22Rv1 (cell line): Measurements from ENCODE around the gene F10.

ENCODE experiments used
- H3K27ac ChIP-seq: fragments of 450-650 bp; 2 replicates; pipeline ENCODE4 v1.5.1; 2017
- ZFX ChIP-seq: fragments of 450-650 bp; IDR thresholded peaks from 2 replicates; pipeline ENCODE4 v1.6.1; 2017; ENCODE audit warnings: antibody characterized with exemption, borderline replicate concordance
- TF ChIP-seq, protein P1 (sequence below): fragments of 450-650 bp; IDR thresholded peaks from 2 replicates; pipeline ENCODE4 v1.5.1; 2017; ENCODE audit warnings: mild to moderate bottlenecking

Gene F10

GRCh38 chr13:113141601-113141970, 19.0 kb downstream of the F10 start:
- no peak overlapping the region for H3K27ac ChIP-seq
- TF ChIP-seq, protein P1, sequence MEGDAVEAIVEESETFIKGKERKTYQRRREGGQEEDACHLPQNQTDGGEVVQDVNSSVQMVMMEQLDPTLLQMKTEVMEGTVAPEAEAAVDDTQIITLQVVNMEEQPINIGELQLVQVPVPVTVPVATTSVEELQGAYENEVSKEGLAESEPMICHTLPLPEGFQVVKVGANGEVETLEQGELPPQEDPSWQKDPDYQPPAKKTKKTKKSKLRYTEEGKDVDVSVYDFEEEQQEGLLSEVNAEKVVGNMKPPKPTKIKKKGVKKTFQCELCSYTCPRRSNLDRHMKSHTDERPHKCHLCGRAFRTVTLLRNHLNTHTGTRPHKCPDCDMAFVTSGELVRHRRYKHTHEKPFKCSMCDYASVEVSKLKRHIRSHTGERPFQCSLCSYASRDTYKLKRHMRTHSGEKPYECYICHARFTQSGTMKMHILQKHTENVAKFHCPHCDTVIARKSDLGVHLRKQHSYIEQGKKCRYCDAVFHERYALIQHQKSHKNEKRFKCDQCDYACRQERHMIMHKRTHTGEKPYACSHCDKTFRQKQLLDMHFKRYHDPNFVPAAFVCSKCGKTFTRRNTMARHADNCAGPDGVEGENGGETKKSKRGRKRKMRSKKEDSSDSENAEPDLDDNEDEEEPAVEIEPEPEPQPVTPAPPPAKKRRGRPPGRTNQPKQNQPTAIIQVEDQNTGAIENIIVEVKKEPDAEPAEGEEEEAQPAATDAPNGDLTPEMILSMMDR: no peak
- TF ChIP-seq ZFX: no peak

DNA sequence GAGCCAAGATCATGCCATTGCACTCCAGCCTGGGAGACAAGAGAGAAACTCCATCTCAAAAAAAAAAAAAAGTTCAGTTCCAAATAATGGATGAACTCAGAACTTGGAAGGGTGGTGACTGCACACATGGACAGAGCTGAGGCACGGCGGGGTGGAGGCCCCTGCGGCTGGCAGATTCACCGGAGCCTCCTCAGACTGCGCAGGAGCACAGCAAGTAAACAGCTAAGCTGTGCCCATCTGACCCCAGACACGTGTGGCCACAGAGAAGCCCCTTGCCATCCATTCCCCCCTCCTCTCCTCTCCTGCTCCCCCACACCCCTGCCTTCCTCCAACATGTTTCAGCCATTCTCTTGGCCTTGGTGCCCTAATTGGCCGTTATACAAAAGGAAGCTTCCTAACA, 20.3 kb downstream of the F10 start:
- TF ChIP-seq, protein P1: no peak
- TF ChIP-seq ZFX: no peak
- no peak overlapping the region for H3K27ac ChIP-seq

DNA sequence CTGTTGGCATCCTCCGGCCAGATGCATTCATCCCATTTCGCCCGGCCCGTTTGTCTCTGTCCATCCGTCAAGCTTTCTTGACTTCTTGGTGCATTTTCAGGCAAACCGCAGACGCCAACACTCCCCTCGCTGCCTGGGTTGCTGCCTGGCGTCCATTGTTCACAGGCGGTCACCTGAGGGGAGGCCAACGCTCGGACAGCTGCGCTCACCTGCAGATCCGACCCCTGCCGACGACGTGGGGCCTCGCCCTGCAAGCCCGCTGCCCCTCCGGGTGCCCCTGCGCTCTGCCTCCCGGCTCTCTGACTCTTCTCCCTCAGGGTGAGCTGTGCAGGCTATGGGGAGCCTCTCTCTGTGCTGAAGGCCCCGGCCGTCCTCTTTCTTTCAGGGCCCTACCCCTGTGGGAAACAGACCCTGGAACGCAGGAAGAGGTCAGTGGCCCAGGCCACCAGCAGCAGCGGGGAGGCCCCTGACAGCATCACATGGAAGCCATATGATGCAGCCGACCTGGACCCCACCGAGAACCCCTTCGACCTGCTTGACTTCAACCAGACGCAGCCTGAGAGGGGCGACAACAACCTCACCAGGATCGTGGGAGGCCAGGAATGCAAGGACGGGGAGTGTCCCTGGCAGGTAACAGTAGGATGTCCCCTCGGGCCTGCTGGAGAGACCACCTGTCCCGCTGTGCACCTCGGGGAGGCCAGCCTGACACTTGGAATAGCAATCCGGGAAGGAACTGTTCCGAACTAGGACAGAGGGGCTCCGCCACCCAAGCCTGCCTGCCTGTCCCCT, 21.1 kb downstream of the F10 start:
- H3K27ac ChIP-seq: no peak overlapping the region
- TF ChIP-seq ZFX: no peak
- TF ChIP-seq, protein P1: no peak

DNA sequence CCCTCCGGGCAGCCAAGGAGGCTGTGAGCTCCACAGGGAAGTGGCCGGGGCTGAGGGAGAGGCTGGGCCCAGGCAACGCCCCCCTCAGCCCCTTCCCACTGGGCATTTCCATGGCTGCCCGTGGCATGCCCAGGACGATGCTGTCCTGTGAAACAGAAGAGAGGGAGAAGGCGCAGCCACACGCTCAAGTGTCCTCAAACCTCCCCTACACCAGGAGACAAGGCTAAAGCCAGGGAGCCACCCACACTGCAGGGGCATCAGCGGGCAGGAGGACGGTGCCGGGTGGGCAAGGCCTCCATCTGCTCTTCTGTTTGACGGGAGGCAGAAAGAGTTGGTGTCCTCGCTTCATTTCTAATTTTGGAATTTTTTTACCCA, 21.6 kb downstream of the F10 start:
- TF ChIP-seq ZFX: no peak
- no peak overlapping the region for H3K27ac ChIP-seq

- TF ChIP-seq, protein P1: no peak
- TF ChIP-seq ZFX: no peak
Measured at GRCh38 chr13:113145496-113145895, 22.9 kb downstream of the F10 start.

DNA sequence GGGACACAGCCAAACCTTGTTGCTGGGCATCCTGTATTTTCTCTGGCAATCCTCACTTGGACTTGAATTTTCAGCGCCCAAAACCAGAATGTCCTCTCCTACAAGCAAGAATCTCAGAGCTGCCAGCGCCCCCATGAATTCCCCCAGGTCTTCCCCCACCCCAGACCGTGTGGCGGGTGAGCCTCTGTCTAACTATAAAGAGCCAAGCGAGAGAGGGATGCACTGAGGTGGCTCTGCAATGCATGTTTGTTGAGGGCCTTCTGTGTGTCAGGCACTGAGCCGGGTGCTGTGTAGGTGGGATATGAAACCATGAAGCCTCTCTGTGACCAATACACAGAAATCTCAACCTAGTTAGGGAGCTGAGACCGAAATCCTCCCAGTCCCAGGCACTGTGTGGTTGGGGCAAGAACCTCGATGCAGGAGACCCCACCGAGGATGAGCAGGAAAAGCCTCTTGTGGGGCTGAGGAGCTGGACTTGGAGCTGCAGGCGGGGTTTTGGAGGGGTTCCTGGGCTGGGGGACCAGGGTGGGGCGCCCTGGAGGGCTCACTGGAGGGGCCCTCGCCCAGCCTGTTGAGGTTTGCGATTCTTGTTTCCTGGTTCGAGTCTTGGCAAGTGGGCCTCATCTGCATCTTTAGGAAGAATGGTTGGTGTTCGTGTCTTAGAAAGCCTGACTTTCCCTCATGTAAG, 23.5 kb downstream of the F10 start:
- H3K27ac ChIP-seq: no peak overlapping the region
- no peak for TF ChIP-seq ZFX
- TF ChIP-seq, protein P1: no peak

More at GRCh38 chr13:113145496-113145895, 22.9 kb downstream of the F10 start:
- no peak overlapping the region for H3K27ac ChIP-seq

- H3K27ac ChIP-seq: no peak overlapping the region
- TF ChIP-seq ZFX: no peak
- TF ChIP-seq, protein P1: no peak
Measured at GRCh38 chr13:113146750-113147149, 24.2 kb downstream of the F10 start.

DNA sequence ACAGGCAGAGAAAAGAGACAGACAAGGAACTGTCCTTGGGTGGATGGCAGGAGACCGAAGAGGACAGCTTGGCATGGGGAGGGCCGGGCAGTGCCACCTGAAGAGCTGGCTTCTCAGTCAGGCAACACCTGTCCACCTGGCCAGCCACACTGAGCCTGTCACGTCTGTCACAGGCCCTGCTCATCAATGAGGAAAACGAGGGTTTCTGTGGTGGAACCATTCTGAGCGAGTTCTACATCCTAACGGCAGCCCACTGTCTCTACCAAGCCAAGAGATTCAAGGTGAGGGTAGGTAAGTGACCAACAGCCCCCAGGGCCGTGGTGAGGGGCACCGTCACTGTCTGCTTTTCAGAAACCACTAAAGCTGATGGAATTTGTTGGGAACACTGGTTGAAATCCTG, 24.6 kb downstream of the F10 start:
- no peak overlapping the region for H3K27ac ChIP-seq
- TF ChIP-seq, protein P1: no peak
- no peak for TF ChIP-seq ZFX
